Endothelial cell of umbilical vein (primary cell): ENCODE data around the gene ZC3H12C.

ENCODE experiments used
- MYC ChIP-seq: IDR thresholded peaks from one replicate; pipeline ENCODE4 v1.6.1; 2011; ENCODE audit warnings: mild to moderate bottlenecking, low read depth, low read length
- POLR2A ChIP-seq: IDR thresholded peaks from 2 replicates; pipeline ENCODE4 v1.6.1; 2012; ENCODE audit warnings: low read depth, mild to moderate bottlenecking, control low read depth, low read length

DNA sequence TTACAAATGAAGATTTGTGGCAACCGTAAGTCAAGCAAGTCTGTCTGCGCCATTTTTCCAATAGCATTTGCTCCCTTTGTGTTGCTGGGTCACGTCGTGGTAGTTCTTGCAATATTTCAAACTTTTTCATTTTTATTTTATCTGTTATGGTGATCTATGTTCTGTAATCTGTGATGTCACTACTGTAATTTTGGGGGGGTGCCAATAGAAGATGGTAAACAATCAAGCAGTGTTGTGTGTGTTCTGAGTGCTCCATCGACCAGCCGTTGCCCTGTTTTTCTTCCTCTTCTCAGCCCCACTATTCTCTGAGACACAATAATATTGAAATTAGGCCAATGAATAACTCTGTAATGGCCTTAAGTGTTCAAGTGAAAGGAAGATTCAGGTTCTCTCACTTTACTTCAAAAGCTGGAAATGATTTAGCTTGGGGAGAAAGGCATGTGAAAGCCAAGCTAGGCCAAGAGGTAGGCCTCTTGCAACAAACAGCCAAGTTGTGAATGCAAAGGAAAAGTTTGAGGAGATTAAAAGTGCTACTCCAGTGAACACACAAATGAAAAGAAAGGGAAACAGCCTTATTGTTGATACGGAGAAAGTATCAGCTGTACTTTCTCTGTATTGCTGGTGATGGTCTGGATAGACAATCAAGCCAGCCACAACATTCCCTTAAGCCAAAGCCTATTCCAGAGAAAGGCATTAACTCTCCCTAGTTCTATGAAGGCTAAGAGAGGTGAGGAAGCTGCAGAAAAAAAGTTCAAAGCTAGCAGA, 7.5 kb downstream of the ZC3H12C start:
- TF ChIP-seq MYC = no peak
- no peak for TF ChIP-seq POLR2A
